Measurements from ENCODE around the gene MSI2. TPM values are rescaled to one million over a fixed set of nuclear protein-coding genes. Genes with fewer than 3 reads are reported as not detected.
A peak's percentile ranks its signal among the peaks of the same experiment; 100 is the strongest.

Gene MSI2
- total and polyA plus RNA-seq, 2 experiments from 2014 or later: 18.9 to 41.8 TPM

DNA sequence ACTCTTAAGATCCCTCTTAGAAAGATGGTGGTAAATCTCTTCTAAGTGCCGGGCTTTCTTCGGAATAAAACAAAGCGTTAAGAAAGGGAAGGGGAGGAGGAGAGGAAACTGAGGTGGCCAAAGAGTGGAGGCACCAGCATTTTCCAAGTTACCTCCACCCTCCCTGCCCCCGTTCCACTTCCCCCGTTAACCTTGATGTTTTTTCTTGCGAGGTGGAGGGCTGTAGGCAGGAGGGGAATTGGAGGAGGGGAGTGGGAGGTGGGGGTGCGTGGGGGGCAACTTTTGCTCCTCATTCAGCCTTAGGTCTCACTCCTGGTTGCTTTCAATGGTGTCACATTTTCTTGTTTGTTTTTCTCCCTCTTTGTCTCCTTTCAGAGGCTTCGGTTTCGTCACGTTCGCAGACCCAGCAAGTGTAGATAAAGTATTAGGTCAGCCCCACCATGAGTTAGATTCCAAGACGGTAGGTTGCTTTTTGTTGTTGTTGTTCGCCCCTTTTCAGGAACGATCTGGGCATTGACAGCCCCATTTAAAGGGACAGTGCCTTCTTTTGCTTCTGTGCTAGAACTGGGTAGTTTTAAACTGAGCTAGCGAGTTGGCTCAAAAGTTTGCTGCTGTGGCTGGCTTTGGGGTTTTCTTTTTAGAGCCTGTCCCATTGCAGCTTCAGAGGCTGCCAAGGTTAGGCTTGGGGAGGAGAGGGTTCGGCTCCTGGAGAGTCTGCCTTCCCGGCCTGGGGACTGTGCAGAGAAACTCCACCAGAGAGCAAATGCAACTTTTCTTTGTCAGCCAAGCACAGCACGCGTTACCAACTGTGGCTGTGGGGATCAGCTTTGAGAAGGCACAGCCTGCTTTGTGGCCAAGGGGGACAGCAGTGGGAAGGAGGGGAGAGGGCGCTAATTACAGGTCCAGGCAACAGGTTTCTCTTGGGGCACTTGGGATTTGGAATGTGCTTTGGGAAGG lies 1.9 kb downstream of the MSI2 start:
- peaks cover 29% of the 10 kb centered on the region for H3K36me3 Mint-ChIP-seq (ENCODE audit: low read depth)
- Histone ChIP-seq H3K36me3 (ENCODE audit: insufficient read depth) (peaks cover 14% of the 10 kb centered on the region), H2AFZ (no peak overlapping the region), H3K4me2 (peak overlapping the region; percentile 96), H3K27me3 (ENCODE audit: insufficient read depth) (peaks cover 60% of the 10 kb centered on the region), H3F3A (replicated peaks; ENCODE audit: low read depth) (0 out of 2 replicates have a peak, but pooled peaks cover 3% of the 10 kb centered on the region), H3K79me2 (replicated peaks; ENCODE audit: insufficient read depth) (peaks cover 15% of the 10 kb centered on the region), H3K9me2 (ENCODE audit: insufficient read depth) (no peaks in the 10 kb centered on the region), H3K4me3 (peak overlapping the region; percentile 86), H4K20me1 (replicated peaks; ENCODE audit: insufficient read depth) (peaks cover 27% of the 10 kb centered on the region), H3K4me1 (ENCODE audit: insufficient read depth) (peaks cover 41% of the 10 kb centered on the region), H3K27ac (ENCODE audit: low read depth) (no peak overlapping the region; the same call in 1 of the 2 replicates)
- H3K27me3 Mint-ChIP-seq (ENCODE audit: insufficient read depth, low read depth, poor library complexity): peaks cover 12% of the 10 kb centered on the region
- ATAC-seq (peak; percentile 15), DNase-seq (ENCODE audit: low spot score) (peak; percentile 65)
- no peak for TF ChIP-seq ETS1 (IDR thresholded peaks at IDR 0.05)
- TF ChIP-seq POLR2AphosphoS5 (IDR thresholded peaks at IDR 0.05; ENCODE audit: low read depth): no peak
- TF ChIP-seq, protein P1, sequence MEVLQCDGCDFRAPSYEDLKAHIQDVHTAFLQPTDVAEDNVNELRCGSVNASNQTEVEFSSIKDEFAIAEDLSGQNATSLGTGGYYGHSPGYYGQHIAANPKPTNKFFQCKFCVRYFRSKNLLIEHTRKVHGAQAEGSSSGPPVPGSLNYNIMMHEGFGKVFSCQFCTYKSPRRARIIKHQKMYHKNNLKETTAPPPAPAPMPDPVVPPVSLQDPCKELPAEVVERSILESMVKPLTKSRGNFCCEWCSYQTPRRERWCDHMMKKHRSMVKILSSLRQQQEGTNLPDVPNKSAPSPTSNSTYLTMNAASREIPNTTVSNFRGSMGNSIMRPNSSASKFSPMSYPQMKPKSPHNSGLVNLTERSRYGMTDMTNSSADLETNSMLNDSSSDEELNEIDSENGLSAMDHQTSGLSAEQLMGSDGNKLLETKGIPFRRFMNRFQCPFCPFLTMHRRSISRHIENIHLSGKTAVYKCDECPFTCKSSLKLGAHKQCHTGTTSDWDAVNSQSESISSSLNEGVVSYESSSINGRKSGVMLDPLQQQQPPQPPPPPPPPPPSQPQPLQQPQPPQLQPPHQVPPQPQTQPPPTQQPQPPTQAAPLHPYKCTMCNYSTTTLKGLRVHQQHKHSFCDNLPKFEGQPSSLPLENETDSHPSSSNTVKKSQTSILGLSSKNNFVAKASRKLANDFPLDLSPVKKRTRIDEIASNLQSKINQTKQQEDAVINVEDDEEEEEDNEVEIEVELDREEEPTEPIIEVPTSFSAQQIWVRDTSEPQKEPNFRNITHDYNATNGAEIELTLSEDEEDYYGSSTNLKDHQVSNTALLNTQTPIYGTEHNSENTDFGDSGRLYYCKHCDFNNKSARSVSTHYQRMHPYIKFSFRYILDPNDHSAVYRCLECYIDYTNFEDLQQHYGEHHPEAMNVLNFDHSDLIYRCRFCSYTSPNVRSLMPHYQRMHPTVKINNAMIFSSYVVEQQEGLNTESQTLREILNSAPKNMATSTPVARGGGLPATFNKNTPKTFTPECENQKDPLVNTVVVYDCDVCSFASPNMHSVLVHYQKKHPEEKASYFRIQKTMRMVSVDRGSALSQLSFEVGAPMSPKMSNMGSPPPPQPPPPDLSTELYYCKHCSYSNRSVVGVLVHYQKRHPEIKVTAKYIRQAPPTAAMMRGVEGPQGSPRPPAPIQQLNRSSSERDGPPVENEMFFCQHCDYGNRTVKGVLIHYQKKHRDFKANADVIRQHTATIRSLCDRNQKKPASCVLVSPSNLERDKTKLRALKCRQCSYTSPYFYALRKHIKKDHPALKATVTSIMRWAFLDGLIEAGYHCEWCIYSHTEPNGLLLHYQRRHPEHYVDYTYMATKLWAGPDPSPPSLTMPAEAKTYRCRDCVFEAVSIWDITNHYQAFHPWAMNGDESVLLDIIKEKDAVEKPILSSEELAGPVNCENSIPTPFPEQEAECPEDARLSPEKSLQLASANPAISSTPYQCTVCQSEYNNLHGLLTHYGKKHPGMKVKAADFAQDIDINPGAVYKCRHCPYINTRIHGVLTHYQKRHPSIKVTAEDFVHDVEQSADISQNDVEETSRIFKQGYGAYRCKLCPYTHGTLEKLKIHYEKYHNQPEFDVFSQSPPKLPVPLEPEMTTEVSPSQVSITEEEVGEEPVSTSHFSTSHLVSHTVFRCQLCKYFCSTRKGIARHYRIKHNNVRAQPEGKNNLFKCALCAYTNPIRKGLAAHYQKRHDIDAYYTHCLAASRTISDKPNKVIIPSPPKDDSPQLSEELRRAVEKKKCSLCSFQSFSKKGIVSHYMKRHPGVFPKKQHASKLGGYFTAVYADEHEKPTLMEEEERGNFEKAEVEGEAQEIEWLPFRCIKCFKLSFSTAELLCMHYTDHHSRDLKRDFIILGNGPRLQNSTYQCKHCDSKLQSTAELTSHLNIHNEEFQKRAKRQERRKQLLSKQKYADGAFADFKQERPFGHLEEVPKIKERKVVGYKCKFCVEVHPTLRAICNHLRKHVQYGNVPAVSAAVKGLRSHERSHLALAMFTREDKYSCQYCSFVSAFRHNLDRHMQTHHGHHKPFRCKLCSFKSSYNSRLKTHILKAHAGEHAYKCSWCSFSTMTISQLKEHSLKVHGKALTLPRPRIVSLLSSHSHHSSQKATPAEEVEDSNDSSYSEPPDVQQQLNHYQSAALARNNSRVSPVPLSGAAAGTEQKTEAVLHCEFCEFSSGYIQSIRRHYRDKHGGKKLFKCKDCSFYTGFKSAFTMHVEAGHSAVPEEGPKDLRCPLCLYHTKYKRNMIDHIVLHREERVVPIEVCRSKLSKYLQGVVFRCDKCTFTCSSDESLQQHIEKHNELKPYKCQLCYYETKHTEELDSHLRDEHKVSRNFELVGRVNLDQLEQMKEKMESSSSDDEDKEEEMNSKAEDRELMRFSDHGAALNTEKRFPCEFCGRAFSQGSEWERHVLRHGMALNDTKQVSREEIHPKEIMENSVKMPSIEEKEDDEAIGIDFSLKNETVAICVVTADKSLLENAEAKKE (CRISPR knock-in tag; IDR thresholded peaks at IDR 0.05): no peak
- no peak for TF ChIP-seq EZH2phosphoT487 (IDR thresholded peaks at IDR 0.05; ENCODE audit: unreplicated experiment)
- TF ChIP-seq CTCF (conservative IDR thresholded peaks at IDR 0.05; ENCODE audit: low read depth in 2 of 2): no peak
- no peak for TF ChIP-seq ZNF114 (CRISPR knock-in tag; IDR thresholded peaks at IDR 0.05)
- peak overlapping the region; percentile 46 for H3K27ac Mint-ChIP-seq
- H3K4me3 Mint-ChIP-seq: peak overlapping the region; percentile 81
- H3K4me1 Mint-ChIP-seq: peaks cover 55% of the 10 kb centered on the region
- H3K9me3 Mint-ChIP-seq: no peaks in the 10 kb centered on the region

Data from GM23338 (cell line).